HEK293T (cell line): Measurements from ENCODE around the gene VEPH1.

Experiments used
- ARNT ChIP-seq: fragments of 450-650 bp; IDR thresholded peaks from 2 replicates; pipeline ENCODE4 v1.6.1; 2017; ENCODE audit warnings: mild to moderate bottlenecking
- BHLHE40 ChIP-seq: fragments of 450-650 bp; IDR thresholded peaks from 2 replicates; pipeline ENCODE4 v1.6.1; 2016; ENCODE audit warnings: mild to moderate bottlenecking, moderate library complexity, borderline replicate concordance
- FOXA1 ChIP-seq: fragments of 450-650 bp; IDR thresholded peaks from 2 replicates; pipeline ENCODE4 v1.6.1; 2016; ENCODE audit warnings: mild to moderate bottlenecking
- FOXM1 ChIP-seq: fragments of 450-650 bp; IDR thresholded peaks from 2 replicates; pipeline ENCODE4 v1.6.1; 2017; ENCODE audit warnings: mild to moderate bottlenecking, borderline replicate concordance
- HDGF ChIP-seq: fragments of 450-650 bp; IDR thresholded peaks from 2 replicates; pipeline ENCODE4 v1.6.1; 2017; ENCODE audit warnings: antibody characterized with exemption, borderline replicate concordance
- L3MBTL2 ChIP-seq: fragments of 450-650 bp; conservative IDR thresholded peaks from 2 replicates; pipeline ENCODE4 v1.6.1; 2016; ENCODE audit warnings: mild to moderate bottlenecking
- LEF1 ChIP-seq: fragments of 450-650 bp; IDR thresholded peaks from 2 replicates; pipeline ENCODE4 v1.6.1; 2017; ENCODE audit warnings: mild to moderate bottlenecking, borderline replicate concordance
- SP1 ChIP-seq: fragments of 450-650 bp; IDR thresholded peaks from 2 replicates; pipeline ENCODE4 v1.6.1; 2017
- ZNF384 ChIP-seq: fragments of 450-650 bp; IDR thresholded peaks from 2 replicates; pipeline ENCODE4 v1.6.1; 2016

- TF ChIP-seq FOXA1 (no peak), HDGF (no peak), SP1 (no peak), LEF1 (no peak), ARNT (no peak), L3MBTL2 (peak; percentile 33; the same call in 1 of the 2 replicates), FOXM1 (no peak), BHLHE40 (no peak), ZNF384 (no peak)
Measured at GRCh38 chr3:157499342-157499963, 3.8 kb downstream of the VEPH1 start.
